ENCODE measurements around the gene CRLF3. TPM values are rescaled to one million over a fixed set of nuclear protein-coding genes. Genes with fewer than 3 reads are reported as not detected.

Gene CRLF3
- total and polyA plus RNA-seq, 10 of the 15 experiments (the other 5 are each of a cell fraction or from before 2014, with no cell fraction given): 10.0 to 39.2 (median 26.7) TPM

- TF ChIP-seq EP300 (IDR thresholded peaks at IDR 0.05; ENCODE audit: borderline replicate concordance in 1 of 2, control insufficient read depth in 1 of 2, low read depth in 2 of 2, low read length in 2 of 2) (no peak), NBN (IDR thresholded peaks at IDR 0.05) (no peak), PRDM15 (CRISPR knock-in tag; IDR thresholded peaks at IDR 0.05) (no peak), FOS (IDR thresholded peaks at IDR 0.05; ENCODE audit: borderline replicate concordance, extremely low read depth, insufficient read length) (no peak), RUNX3 (IDR thresholded peaks at IDR 0.05; ENCODE audit: low read length) (peak; percentile 46; the same call in 1 of the 2 replicates), ZBTB40 (IDR thresholded peaks at IDR 0.05; ENCODE audit: borderline replicate concordance) (no peak), MTA3 (IDR thresholded peaks at IDR 0.05; ENCODE audit: borderline replicate concordance, low read length) (no peak; the same call in 1 of the 2 replicates), ZBED1 (IDR thresholded peaks at IDR 0.05; ENCODE audit: borderline replicate concordance) (0 out of 2 replicates have a peak, but pooled peaks have one; percentile 34), ZNF687 (IDR thresholded peaks at IDR 0.05) (peak; percentile 45; the same call in 1 of the 2 replicates), CHD4 (IDR thresholded peaks at IDR 0.05) (no peak), SMAD5 (IDR thresholded peaks at IDR 0.05; ENCODE audit: low read depth) (no peak), PAX5 (IDR thresholded peaks at IDR 0.05; ENCODE audit: borderline replicate concordance, low read depth, low read length) (no peak), HDAC2 (IDR thresholded peaks at IDR 0.05) (no peak), HCFC1 (IDR thresholded peaks at IDR 0.05; ENCODE audit: low read length) (no peak), MXI1 (IDR thresholded peaks at IDR 0.05; ENCODE audit: low read depth, low read length) (peak; percentile 55; the same call in 1 of the 2 replicates), TCF12 (IDR thresholded peaks at IDR 0.05; ENCODE audit: low read depth, low read length) (no peak), IRF3 (IDR thresholded peaks at IDR 0.05) (no peak), PAX8 (IDR thresholded peaks at IDR 0.05) (no peak)
These were observed 44.1 kb downstream of the CRLF3 start (continued) for GRCh38 chr17:30780343-30780742.

Measured in GM12878 (cell line).